Measurements from ENCODE around the gene SPATA21.

DNA sequence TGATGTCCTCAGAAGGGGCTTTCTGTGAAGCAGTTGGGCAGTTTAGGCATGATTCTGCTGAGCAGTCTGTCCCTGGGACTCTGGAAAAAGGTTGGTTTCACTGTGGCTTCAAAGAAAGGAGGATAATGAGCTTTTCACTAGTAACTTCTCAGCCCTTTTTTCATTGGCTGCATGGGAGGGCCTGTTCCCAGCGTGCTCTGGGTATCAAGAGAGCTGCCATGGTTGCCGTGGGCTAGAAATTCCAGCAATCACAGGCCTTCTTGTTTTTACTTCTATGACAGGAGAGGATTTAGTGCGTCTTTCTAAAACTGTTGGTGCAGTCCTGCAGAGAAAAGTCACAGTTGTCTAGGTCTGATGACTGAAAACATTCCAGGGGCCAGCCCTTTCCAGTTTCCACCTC lies 63.0 kb downstream of the SPATA21 start:
- TF ChIP-seq POLR2AphosphoS5 (IDR thresholded peaks at IDR 0.05; ENCODE audit: low read length) (peak; percentile 39; the same call in 1 of the 2 replicates), POLR2AphosphoS2 (IDR thresholded peaks at IDR 0.05; ENCODE audit: low read depth, low read length) (no peak), POLR2A (IDR thresholded peaks at IDR 0.05; ENCODE audit: low read depth, low read length) (no peak), ATF7 (IDR thresholded peaks at IDR 0.05; ENCODE audit: low read depth) (no peak), CEBPB (IDR thresholded peaks at IDR 0.05; ENCODE audit: borderline replicate concordance in 1 of 2, low read depth in 2 of 2, low read length in 2 of 2) (no peak), HCFC1 (IDR thresholded peaks at IDR 0.05; ENCODE audit: low read length) (no peak), FOS (IDR thresholded peaks at IDR 0.05; ENCODE audit: borderline replicate concordance, extremely low read depth, insufficient read length) (no peak), PAX8 (IDR thresholded peaks at IDR 0.05) (no peak), EZH2 (IDR thresholded peaks at IDR 0.05; ENCODE audit: borderline replicate concordance, control insufficient read depth, low read depth, low read length) (no peak)
- TF ChIP-seq, protein P1, sequence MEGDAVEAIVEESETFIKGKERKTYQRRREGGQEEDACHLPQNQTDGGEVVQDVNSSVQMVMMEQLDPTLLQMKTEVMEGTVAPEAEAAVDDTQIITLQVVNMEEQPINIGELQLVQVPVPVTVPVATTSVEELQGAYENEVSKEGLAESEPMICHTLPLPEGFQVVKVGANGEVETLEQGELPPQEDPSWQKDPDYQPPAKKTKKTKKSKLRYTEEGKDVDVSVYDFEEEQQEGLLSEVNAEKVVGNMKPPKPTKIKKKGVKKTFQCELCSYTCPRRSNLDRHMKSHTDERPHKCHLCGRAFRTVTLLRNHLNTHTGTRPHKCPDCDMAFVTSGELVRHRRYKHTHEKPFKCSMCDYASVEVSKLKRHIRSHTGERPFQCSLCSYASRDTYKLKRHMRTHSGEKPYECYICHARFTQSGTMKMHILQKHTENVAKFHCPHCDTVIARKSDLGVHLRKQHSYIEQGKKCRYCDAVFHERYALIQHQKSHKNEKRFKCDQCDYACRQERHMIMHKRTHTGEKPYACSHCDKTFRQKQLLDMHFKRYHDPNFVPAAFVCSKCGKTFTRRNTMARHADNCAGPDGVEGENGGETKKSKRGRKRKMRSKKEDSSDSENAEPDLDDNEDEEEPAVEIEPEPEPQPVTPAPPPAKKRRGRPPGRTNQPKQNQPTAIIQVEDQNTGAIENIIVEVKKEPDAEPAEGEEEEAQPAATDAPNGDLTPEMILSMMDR (IDR thresholded peaks at IDR 0.05 in 2 of 3, conservative IDR thresholded peaks at IDR 0.05 in 1 of 3; ENCODE audit: control insufficient read depth in 2 of 3, extremely low read depth in 1 of 3, insufficient read depth in 1 of 3, low read depth in 3 of 3, low read length in 3 of 3) = no peak
- TF ChIP-seq, protein P2, sequence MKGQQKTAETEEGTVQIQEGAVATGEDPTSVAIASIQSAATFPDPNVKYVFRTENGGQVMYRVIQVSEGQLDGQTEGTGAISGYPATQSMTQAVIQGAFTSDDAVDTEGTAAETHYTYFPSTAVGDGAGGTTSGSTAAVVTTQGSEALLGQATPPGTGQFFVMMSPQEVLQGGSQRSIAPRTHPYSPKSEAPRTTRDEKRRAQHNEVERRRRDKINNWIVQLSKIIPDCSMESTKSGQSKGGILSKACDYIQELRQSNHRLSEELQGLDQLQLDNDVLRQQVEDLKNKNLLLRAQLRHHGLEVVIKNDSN (IDR thresholded peaks at IDR 0.05; ENCODE audit: borderline replicate concordance, extremely low read length, insufficient read depth, low read depth, low read length) = no peak

Data from GM12878 (cell line).